Measurements from ENCODE around the gene TSPAN9. TPM values are rescaled to one million over a fixed set of nuclear protein-coding genes. Genes with fewer than 3 reads are reported as not detected.
A peak's percentile ranks its signal among the peaks of the same experiment; 100 is the strongest.

TSPAN9 gene
- polyA plus RNA-seq, 1 donor (not counting 4 experiments of a cell fraction or from before 2014, with no cell fraction given): 27.5 TPM

GRCh38 chr12:3135522-3136461 lies 58.6 kb downstream of the TSPAN9 start:
- no peak overlapping the region for H3K9ac ChIP-seq (ENCODE audit: control insufficient read depth, extremely low read depth, insufficient read depth, low read length)
- peak; percentile 86 for FAIRE-seq
- peaks cover 0 to 4% of the 10 kb centered on the region in 2 experiments for H3K36me3 ChIP-seq (ENCODE audit: control insufficient read depth in 2 of 2, extremely low read depth in 1 of 2, insufficient read depth in 2 of 2, low read length in 2 of 2)
- dilution Hi-C loops (cut with MboI; ENCODE audit: extremely low pct_ligation_motif_present, low sequenced_read_pairs): no loop called here
- no peak overlapping the region for H3K4me3 ChIP-seq (ENCODE audit: control insufficient read depth in 2 of 3, extremely low read depth in 1 of 3, insufficient read depth in 2 of 3, low read depth in 1 of 3, low read length in 3 of 3)
- H2AFZ ChIP-seq (ENCODE audit: control insufficient read depth, low read length): no peak overlapping the region
- peaks cover 11% of the 10 kb centered on the region for H4K20me1 ChIP-seq (ENCODE audit: control insufficient read depth, extremely low read depth, insufficient read depth, low read length)
- TF ChIP-seq EZH2 (IDR thresholded peaks at IDR 0.05; ENCODE audit: low read length): no peak
- TF ChIP-seq, protein P1, sequence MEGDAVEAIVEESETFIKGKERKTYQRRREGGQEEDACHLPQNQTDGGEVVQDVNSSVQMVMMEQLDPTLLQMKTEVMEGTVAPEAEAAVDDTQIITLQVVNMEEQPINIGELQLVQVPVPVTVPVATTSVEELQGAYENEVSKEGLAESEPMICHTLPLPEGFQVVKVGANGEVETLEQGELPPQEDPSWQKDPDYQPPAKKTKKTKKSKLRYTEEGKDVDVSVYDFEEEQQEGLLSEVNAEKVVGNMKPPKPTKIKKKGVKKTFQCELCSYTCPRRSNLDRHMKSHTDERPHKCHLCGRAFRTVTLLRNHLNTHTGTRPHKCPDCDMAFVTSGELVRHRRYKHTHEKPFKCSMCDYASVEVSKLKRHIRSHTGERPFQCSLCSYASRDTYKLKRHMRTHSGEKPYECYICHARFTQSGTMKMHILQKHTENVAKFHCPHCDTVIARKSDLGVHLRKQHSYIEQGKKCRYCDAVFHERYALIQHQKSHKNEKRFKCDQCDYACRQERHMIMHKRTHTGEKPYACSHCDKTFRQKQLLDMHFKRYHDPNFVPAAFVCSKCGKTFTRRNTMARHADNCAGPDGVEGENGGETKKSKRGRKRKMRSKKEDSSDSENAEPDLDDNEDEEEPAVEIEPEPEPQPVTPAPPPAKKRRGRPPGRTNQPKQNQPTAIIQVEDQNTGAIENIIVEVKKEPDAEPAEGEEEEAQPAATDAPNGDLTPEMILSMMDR (optimal IDR thresholded peaks at IDR 0.05 in 1 of 3, IDR thresholded peaks at IDR 0.05 in 1 of 3, conservative IDR thresholded peaks at IDR 0.05 in 1 of 3; ENCODE audit: extremely low read depth in 1 of 3, insufficient read depth in 2 of 3, low read length in 3 of 3): peak; percentile 76 to 85 (median 80)
- no peak for DNase-seq (ENCODE audit: low read depth, low spot score)
- H3K27me3 ChIP-seq (ENCODE audit: control insufficient read depth, extremely low read depth, insufficient read depth, low read length): no peaks in the 10 kb centered on the region
- H3K9me3 ChIP-seq (ENCODE audit: control insufficient read depth, low read depth, low read length): no peaks in the 10 kb centered on the region
- H3K79me2 ChIP-seq (ENCODE audit: control insufficient read depth, insufficient read depth, low read length): peaks cover 4% of the 10 kb centered on the region
- no peak overlapping the region for H3K4me2 ChIP-seq (ENCODE audit: control insufficient read depth, extremely low read depth, insufficient read depth, low read depth, low read length)
- H3K9me1 ChIP-seq (ENCODE audit: control insufficient read depth, extremely low read depth, insufficient read depth, low read length): no peaks in the 10 kb centered on the region
- H3K4me1 ChIP-seq (ENCODE audit: control insufficient read depth, extremely low read depth, insufficient read depth, low read length): peaks cover 3% of the 10 kb centered on the region
- H3K27ac ChIP-seq (ENCODE audit: control insufficient read depth, insufficient read depth, low read length): no peak overlapping the region

GRCh38 chr12:3136641-3137267 lies 59.6 kb downstream of the TSPAN9 start:
- TF ChIP-seq EZH2 (IDR thresholded peaks at IDR 0.05; ENCODE audit: low read length): no peak
- TF ChIP-seq, protein P1 (optimal IDR thresholded peaks at IDR 0.05 in 1 of 3, IDR thresholded peaks at IDR 0.05 in 1 of 3, conservative IDR thresholded peaks at IDR 0.05 in 1 of 3; ENCODE audit: extremely low read depth in 1 of 3, insufficient read depth in 2 of 3, low read length in 3 of 3): no peak
- Histone ChIP-seq H3K27ac (ENCODE audit: control insufficient read depth, insufficient read depth, low read length) (no peak overlapping the region), H3K27me3 (ENCODE audit: control insufficient read depth, extremely low read depth, insufficient read depth, low read length) (no peaks in the 10 kb centered on the region), H3K4me1 (ENCODE audit: control insufficient read depth, extremely low read depth, insufficient read depth, low read length) (peaks cover 3% of the 10 kb centered on the region), H3K4me2 (ENCODE audit: control insufficient read depth, extremely low read depth, insufficient read depth, low read depth, low read length) (no peak overlapping the region), H4K20me1 (ENCODE audit: control insufficient read depth, extremely low read depth, insufficient read depth, low read length) (peaks cover 7% of the 10 kb centered on the region), H3K36me3 (ENCODE audit: control insufficient read depth in 2 of 2, extremely low read depth in 1 of 2, insufficient read depth in 2 of 2, low read length in 2 of 2) (no peaks in the 10 kb centered on the region), H3K4me3 (ENCODE audit: control insufficient read depth in 2 of 3, extremely low read depth in 1 of 3, insufficient read depth in 2 of 3, low read depth in 1 of 3, low read length in 3 of 3) (no peak overlapping the region), H3K9ac (ENCODE audit: control insufficient read depth, extremely low read depth, insufficient read depth, low read length) (no peak overlapping the region), H3K9me1 (ENCODE audit: control insufficient read depth, extremely low read depth, insufficient read depth, low read length) (no peaks in the 10 kb centered on the region), H3K79me2 (ENCODE audit: control insufficient read depth, insufficient read depth, low read length) (no peaks in the 10 kb centered on the region), H2AFZ (ENCODE audit: control insufficient read depth, low read length) (no peak overlapping the region), H3K9me3 (ENCODE audit: control insufficient read depth, low read depth, low read length) (no peaks in the 10 kb centered on the region)
- FAIRE-seq: no peak
- dilution Hi-C loops (cut with MboI; ENCODE audit: extremely low pct_ligation_motif_present, low sequenced_read_pairs): no loop called here
- DNase-seq (ENCODE audit: low read depth, low spot score): no peak
